PC-3 (cell line): ENCODE measurements around the gene THY1.

ENCODE experiments used
- CTCF ChIP-seq: fragments of 300-600 bp; sonication (generic); conservative IDR thresholded peaks from 2 replicates; pipeline ENCODE4 v1.5.1; 2017; ENCODE audit warnings: antibody characterized with exemption, low read depth, mild to moderate bottlenecking, low read length
- EZH2 ChIP-seq: fragments of 300-600 bp; sonication (generic); IDR thresholded peaks from one replicate; pipeline ENCODE4 v1.6.1; 2017; ENCODE audit warnings: antibody characterized with exemption, mild to moderate bottlenecking, low read length; ENCODE audit not compliant: unreplicated experiment

- TF ChIP-seq CTCF (no peak), EZH2 (no peak)
Measured at GRCh38 chr11:119417726-119418540, 5.0 kb downstream of the THY1 start.
